GM13976 (cell line): Measurements from ENCODE around the gene RMDN2.

Experiments
- DNase-seq: peaks from one replicate; pipeline ENCODE4 v3.0.0; 2012; ENCODE audit warnings: low spot score
- in situ Hi-C: fragments of 300-500 bp; cut with MboI; formaldehyde crosslinking; loops from one replicate; pipeline ENCODE4 v1.12.0; 2022; ENCODE audit warnings: low sequenced_read_pairs, mixed read lengths, inconsistent platforms; ENCODE audit not compliant: unreplicated experiment
- TF ChIP-seq, protein P1 (sequence below): IDR thresholded peaks from 2 replicates; pipeline ENCODE4 v1.5.1; 2012; ENCODE audit warnings: borderline replicate concordance, mild to moderate bottlenecking; ENCODE audit not compliant: insufficient read depth; ENCODE audit errors: extremely low read depth, missing control alignments, control extremely low read depth

RMDN2 gene

DNA sequence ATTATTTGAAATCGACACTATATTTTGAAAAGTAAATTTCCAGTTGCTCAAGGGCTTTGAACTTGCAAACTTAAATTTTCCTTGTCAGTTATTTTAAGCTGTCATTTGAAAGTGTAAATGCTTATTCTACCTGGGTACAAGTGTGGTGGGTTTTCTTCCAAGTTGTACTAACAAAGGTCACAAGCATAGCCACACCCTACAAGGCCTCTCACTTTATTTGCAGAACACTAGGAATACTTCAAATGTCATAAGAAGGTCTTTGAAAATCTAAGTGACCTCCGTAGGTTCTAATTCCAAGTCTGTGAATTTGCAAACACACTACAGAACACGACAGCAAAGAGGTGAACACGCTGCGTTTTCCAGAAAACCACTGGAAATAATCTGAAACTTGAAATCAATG, 9.3 kb upstream of the RMDN2 start:
- no peak for DNase-seq
- in situ Hi-C loops = no loop called here
- TF ChIP-seq, protein P1, sequence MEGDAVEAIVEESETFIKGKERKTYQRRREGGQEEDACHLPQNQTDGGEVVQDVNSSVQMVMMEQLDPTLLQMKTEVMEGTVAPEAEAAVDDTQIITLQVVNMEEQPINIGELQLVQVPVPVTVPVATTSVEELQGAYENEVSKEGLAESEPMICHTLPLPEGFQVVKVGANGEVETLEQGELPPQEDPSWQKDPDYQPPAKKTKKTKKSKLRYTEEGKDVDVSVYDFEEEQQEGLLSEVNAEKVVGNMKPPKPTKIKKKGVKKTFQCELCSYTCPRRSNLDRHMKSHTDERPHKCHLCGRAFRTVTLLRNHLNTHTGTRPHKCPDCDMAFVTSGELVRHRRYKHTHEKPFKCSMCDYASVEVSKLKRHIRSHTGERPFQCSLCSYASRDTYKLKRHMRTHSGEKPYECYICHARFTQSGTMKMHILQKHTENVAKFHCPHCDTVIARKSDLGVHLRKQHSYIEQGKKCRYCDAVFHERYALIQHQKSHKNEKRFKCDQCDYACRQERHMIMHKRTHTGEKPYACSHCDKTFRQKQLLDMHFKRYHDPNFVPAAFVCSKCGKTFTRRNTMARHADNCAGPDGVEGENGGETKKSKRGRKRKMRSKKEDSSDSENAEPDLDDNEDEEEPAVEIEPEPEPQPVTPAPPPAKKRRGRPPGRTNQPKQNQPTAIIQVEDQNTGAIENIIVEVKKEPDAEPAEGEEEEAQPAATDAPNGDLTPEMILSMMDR = no peak

DNA sequence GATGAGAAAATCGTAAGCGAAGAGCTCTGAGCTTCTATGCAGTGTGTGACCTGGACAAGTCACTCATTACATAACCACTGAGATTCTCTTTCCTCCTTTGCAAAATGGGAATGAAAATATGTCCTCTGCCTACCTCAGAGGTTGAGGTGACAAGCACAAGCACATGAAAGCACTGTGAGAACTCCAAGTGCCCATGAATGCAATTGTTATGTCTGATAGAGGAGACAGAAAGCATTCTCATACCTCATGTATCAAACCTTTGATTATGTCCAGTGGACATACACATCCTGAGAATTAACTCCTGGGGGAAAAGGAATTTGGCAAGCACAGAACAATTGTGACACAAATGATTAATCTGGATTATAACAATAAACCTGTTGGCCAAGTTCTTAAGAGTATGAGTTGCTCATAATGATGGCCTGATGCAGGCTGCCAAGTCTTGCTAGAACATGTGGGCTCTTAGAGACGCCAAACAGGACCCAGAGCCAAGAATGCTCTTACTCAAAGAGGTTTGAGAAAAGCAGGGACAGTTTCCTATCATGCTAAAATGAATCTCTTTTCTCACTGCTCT, 8.5 kb upstream of the RMDN2 start:
- in situ Hi-C loops = no loop called here
- TF ChIP-seq, protein P1 = no peak
- no peak for DNase-seq

DNA sequence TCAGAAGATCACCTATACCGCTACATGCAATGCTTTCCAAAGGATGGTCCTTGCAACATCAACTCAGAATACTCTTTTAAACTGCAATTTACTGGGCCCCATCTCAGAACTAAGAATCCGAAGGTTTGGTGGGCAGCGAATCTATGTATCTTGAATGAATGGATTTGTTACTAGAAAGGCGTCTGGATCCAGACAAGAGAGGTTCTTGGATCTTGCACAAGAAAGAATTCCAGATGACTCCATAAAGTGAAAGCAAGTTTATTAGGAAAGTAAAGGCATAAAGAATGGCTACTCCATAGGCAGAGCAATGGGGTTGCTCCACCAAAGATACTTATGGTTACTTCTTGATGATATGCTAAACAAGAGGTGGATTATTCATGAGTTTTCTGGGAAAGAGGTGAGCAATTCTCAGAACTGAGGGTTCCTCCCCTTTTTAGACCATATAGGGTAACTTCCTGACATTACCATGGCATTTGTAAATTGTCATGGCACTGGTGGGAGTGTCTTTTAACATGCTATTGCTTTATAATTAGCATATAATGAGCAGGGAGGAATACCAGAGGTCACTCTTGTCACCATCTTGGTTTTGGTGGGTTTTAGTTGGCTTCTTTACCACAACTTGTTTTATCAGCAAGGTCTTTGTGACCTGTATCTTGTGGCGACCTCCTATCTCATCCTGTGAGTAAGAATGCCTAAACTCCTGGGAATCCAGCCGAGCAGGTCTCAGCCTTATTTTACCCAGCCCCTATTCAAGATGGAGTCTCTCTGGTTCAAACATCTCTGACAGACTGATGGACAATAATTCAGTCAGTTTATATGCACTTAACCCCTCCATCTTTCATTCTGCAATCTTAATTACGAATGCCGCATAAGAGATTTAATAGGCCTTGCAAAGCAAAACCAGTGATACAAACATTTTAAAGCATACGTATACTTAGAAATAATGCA, 7.5 kb upstream of the RMDN2 start:
- in situ Hi-C loops = no loop called here
- DNase-seq = no peak
- TF ChIP-seq, protein P1 = no peak

DNA sequence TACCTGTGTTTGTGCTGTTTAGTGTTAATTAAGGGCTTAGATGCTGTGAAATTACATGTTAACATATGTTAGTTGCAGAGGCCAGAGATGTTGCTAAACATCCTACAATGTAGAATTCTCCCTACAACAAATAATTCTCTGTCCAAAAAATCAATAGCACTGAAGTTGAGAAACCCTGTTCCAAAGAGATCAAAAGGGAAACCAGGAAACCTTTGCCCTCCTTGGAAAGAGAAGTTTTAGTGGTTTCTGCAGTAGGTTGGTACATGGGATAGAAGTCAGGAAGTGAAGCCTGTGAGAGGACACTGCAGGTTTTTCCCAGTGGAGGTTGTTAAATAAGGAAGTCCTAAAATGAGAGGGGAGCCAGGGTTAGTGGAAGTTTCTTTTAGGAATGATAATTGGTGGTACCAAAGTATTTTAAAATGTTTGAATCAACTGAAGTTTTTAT, 6.3 kb upstream of the RMDN2 start:
- TF ChIP-seq, protein P1 = no peak
- in situ Hi-C loops = no loop called here

GRCh38 chr2:37919631-37920032, 5.5 kb upstream of the RMDN2 start:
- in situ Hi-C loops = no loop called here
- DNase-seq = no peak
- TF ChIP-seq, protein P1 = no peak

More for the DNA sequence above, 6.3 kb upstream of the RMDN2 start:
- no peak for DNase-seq

GRCh38 chr2:37920570-37920969, 4.5 kb upstream of the RMDN2 start:
- in situ Hi-C loops = no loop called here
- TF ChIP-seq, protein P1 = no peak
- no peak for DNase-seq
